GM12874 (cell line): ENCODE data around the gene SFXN2.

ENCODE experiments used
- CTCF ChIP-seq: IDR thresholded peaks from 2 replicates; pipeline ENCODE4 v1.5.1; 2011; ENCODE audit warnings: low read depth, mild to moderate bottlenecking, control low read depth, low read length, moderate library complexity; ENCODE audit not compliant: insufficient read depth

The SFXN2 gene

GRCh38 chr10:102673236-102673818, 41.1 kb upstream of the SFXN2 start:
- no peak for TF ChIP-seq CTCF

GRCh38 chr10:102673819-102674511, 40.5 kb upstream of the SFXN2 start:
- TF ChIP-seq CTCF = no peak

GRCh38 chr10:102674566-102674965, 39.9 kb upstream of the SFXN2 start:
- no peak for TF ChIP-seq CTCF

GRCh38 chr10:102675011-102675665, 39.3 kb upstream of the SFXN2 start:
- no peak for TF ChIP-seq CTCF

- TF ChIP-seq CTCF = no peak
These were observed 38.5 kb upstream of the SFXN2 start for GRCh38 chr10:102675666-102676533.

- no peak for TF ChIP-seq CTCF
These were observed 37.7 kb upstream of the SFXN2 start for GRCh38 chr10:102676534-102677315.
